Measurements from ENCODE around the gene DSTN.
"Not testable (repeated sequence)": the region's sequence is repeated elsewhere in the genome, so short reads cannot be mapped to it uniquely, and the experiment has no call there.

DSTN gene

GRCh38 chr20:17647391-17648314 lies 77.8 kb downstream of the DSTN start:
- DNase-seq (ENCODE audit: insufficient read length, low spot score), result no peak
- no peak for FAIRE-seq

- FAIRE-seq (no peak), DNase-seq (ENCODE audit: insufficient read length, low spot score) (no peak)
Measured at GRCh38 chr20:17648315-17648646, 78.4 kb downstream of the DSTN start.

- FAIRE-seq (no peak), DNase-seq (ENCODE audit: insufficient read length, low spot score) (no peak)
Measured at GRCh38 chr20:17648791-17649730, 79.2 kb downstream of the DSTN start.

GRCh38 chr20:17650301-17651128 lies 80.6 kb downstream of the DSTN start:
- no peak for FAIRE-seq
- DNase-seq (ENCODE audit: insufficient read length, low spot score), result no peak

- DNase-seq (ENCODE audit: insufficient read length, low spot score) (no peak), FAIRE-seq (no peak)
Measured at GRCh38 chr20:17651129-17651759, 81.4 kb downstream of the DSTN start.

- DNase-seq (ENCODE audit: insufficient read length, low spot score) (no peak), FAIRE-seq (no peak)
Measured at GRCh38 chr20:17651760-17652388, 82.0 kb downstream of the DSTN start.

- FAIRE-seq (no peak), DNase-seq (ENCODE audit: insufficient read length, low spot score) (no peak)
Measured at GRCh38 chr20:17652411-17652810, 82.5 kb downstream of the DSTN start.

- FAIRE-seq, result no peak
- no peak for DNase-seq (ENCODE audit: insufficient read length, low spot score)
Measured at GRCh38 chr20:17653835-17654648, 84.2 kb downstream of the DSTN start.

GRCh38 chr20:17654649-17655285 lies 84.9 kb downstream of the DSTN start:
- DNase-seq (ENCODE audit: insufficient read length, low spot score), result peak; percentile 42
- no peak for FAIRE-seq

- no peak for DNase-seq (ENCODE audit: insufficient read length, low spot score)
- no peak for FAIRE-seq
Measured at GRCh38 chr20:17655286-17655651, 85.4 kb downstream of the DSTN start.

- no peak for DNase-seq (ENCODE audit: insufficient read length, low spot score)
- FAIRE-seq, result no peak
Measured at GRCh38 chr20:17655865-17656479, 86.1 kb downstream of the DSTN start.

- FAIRE-seq (no peak), DNase-seq (ENCODE audit: insufficient read length, low spot score) (no peak)
Measured at GRCh38 chr20:17657079-17657825, 87.4 kb downstream of the DSTN start.

GRCh38 chr20:17657898-17658647 lies 88.2 kb downstream of the DSTN start:
- FAIRE-seq (no peak), DNase-seq (ENCODE audit: insufficient read length, low spot score) (no peak)

- DNase-seq (ENCODE audit: insufficient read length, low spot score) (no peak), FAIRE-seq (no peak)
Measured at GRCh38 chr20:17658648-17658993, 88.7 kb downstream of the DSTN start.

GRCh38 chr20:17659344-17659743 lies 89.5 kb downstream of the DSTN start:
- not testable (repeated sequence) for FAIRE-seq

More at GRCh38 chr20:17659344-17659743, 89.5 kb downstream of the DSTN start:
- DNase-seq (ENCODE audit: insufficient read length, low spot score), result not testable (repeated sequence)

Measured in HTR-8/SVneo (cell line).